HepG2 (cell line): ENCODE measurements around the gene LRRC15. TPM values are rescaled to one million over a fixed set of nuclear protein-coding genes. Genes with fewer than 3 reads are reported as not detected.
A peak's percentile ranks its signal among the peaks of the same experiment; 100 is the strongest.

Experiments used
- CBFB ChIP-seq: sonication (generic); formaldehyde crosslinking; IDR thresholded peaks from 2 replicates; pipeline ENCODE4 v1.4.0; 2020; ENCODE audit warnings: missing genetic modification reagents
- EHMT2 ChIP-seq: fragments of 200-600 bp; sonication (generic); IDR thresholded peaks from 2 replicates; pipeline ENCODE4 v1.7.0; 2017; ENCODE audit warnings: antibody characterized with exemption, low read depth, low read length, borderline replicate concordance
- HNRNPH1 ChIP-seq: fragments of 200-400 bp; formaldehyde crosslinking; optimal IDR thresholded peaks from 2 replicates; pipeline ENCODE3; 2017; ENCODE audit warnings: mild to moderate bottlenecking, low read depth, low read length
- IKZF5 ChIP-seq: IDR thresholded peaks from 2 replicates; pipeline ENCODE4 v1.6.1; 2018; ENCODE audit warnings: missing genetic modification reagents, mild to moderate bottlenecking, missing compliant biosample characterization
- JARID2 ChIP-seq: sonication (generic); formaldehyde crosslinking; IDR thresholded peaks from 2 replicates; pipeline ENCODE4 v1.8.1; 2023; ENCODE audit warnings: missing genetic modification reagents, inconsistent platforms; ENCODE audit not compliant: insufficient replicate concordance
- KAT7 ChIP-seq: IDR thresholded peaks from 2 replicates; pipeline ENCODE4 v1.6.1; 2018; ENCODE audit warnings: borderline replicate concordance, missing compliant biosample characterization
- KMT2B ChIP-seq: IDR thresholded peaks from 2 replicates; pipeline ENCODE4 v1.6.1; 2016; ENCODE audit warnings: missing genetic modification reagents, missing compliant biosample characterization
- MED13 ChIP-seq: sonication (generic); formaldehyde crosslinking; IDR thresholded peaks from 2 replicates; pipeline ENCODE4 v1.5.0; 2020; ENCODE audit warnings: missing genetic modification reagents
- NFKB2 ChIP-seq: sonication (generic); formaldehyde crosslinking; IDR thresholded peaks from 2 replicates; pipeline ENCODE4 v1.4.0; 2020; ENCODE audit warnings: missing genetic modification reagents, borderline replicate concordance
- POLR2AphosphoS5 ChIP-seq: IDR thresholded peaks from 2 replicates; pipeline ENCODE4 v1.6.1; 2012; ENCODE audit warnings: low read depth, low read length
- POLR2G ChIP-seq: fragments of 200-400 bp; formaldehyde crosslinking; IDR thresholded peaks from 2 replicates; pipeline ENCODE4 v1.6.1; 2018; ENCODE audit warnings: mild to moderate bottlenecking, low read depth, low read length, moderate library complexity
- TBX2 ChIP-seq: sonication (generic); formaldehyde crosslinking; IDR thresholded peaks from 2 replicates; pipeline ENCODE4 v1.5.0; 2020; ENCODE audit warnings: missing genetic modification reagents, mild to moderate bottlenecking, borderline replicate concordance
- TRAFD1 ChIP-seq: sonication (generic); formaldehyde crosslinking; IDR thresholded peaks from 2 replicates; pipeline ENCODE4 v1.5.1; 2020; ENCODE audit warnings: missing genetic modification reagents, mild to moderate bottlenecking, borderline replicate concordance
- ZNF124 ChIP-seq: sonication (generic); formaldehyde crosslinking; IDR thresholded peaks from 2 replicates; pipeline ENCODE4 v1.4.0; 2020; ENCODE audit warnings: missing genetic modification reagents
- ZNF343 ChIP-seq: sonication (generic); formaldehyde crosslinking; IDR thresholded peaks from 2 replicates; pipeline ENCODE4 v1.4.0; 2020; ENCODE audit warnings: mild to moderate bottlenecking, missing genetic modification reagents
- ZNF768 ChIP-seq: sonication (generic); formaldehyde crosslinking; IDR thresholded peaks from 2 replicates; pipeline ENCODE4 v1.4.0; 2020; ENCODE audit warnings: missing genetic modification reagents
- polyA plus RNA-seq, 8 experiments: library from polyadenylated mRNA; depleted of rRNA in 3 of 8; stranded (reverse) in 7 of 8; unstranded in 1 of 8; fragments of >200 nt; fragmentation: Illumina TruSeq in 4 of 8; extraction: Trizol in 4 of 8; gene quantifications; 2 replicates each; pipeline versions ENCODE4 v1.2.1 to v1.2.3, GENCODE V29; 2011 to 2016; ENCODE audit warnings: low read depth in 4 of 8, missing spikeins in 1 of 8, mixed read lengths in 1 of 8; ENCODE audit not compliant: insufficient read depth in 1 of 8
- total RNA-seq, 5 experiments: library from RNA; depleted of rRNA; stranded (reverse); fragments of >200 nt; fragmentation: Illumina TruSeq; extraction: Trizol; gene quantifications; 2 replicates each; pipeline ENCODE4 v1.2.3, GENCODE V29; 2016; ENCODE audit warnings: low read depth in 1 of 5
- TF ChIP-seq, protein P1 (sequence below): sonication (generic); formaldehyde crosslinking; conservative IDR thresholded peaks from 2 replicates; pipeline ENCODE4 v1.4.0; 2020; ENCODE audit warnings: missing genetic modification reagents
- TF ChIP-seq, protein P2 (sequence below): sonication (generic); formaldehyde crosslinking; IDR thresholded peaks from 2 replicates; pipeline ENCODE4 v1.4.0; 2020; ENCODE audit warnings: mild to moderate bottlenecking, low read depth, missing genetic modification reagents
- TF ChIP-seq, protein P3 (sequence below): sonication (generic); formaldehyde crosslinking; IDR thresholded peaks from 2 replicates; pipeline ENCODE4 v1.9.0; 2021; ENCODE audit warnings: missing genetic modification reagents, mild to moderate bottlenecking, borderline replicate concordance
- TF ChIP-seq, protein P4 (sequence below): sonication (generic); formaldehyde crosslinking; IDR thresholded peaks from 2 replicates; pipeline ENCODE4 v1.9.0; 2022; ENCODE audit warnings: missing genetic modification reagents, mild to moderate bottlenecking, borderline replicate concordance

LRRC15 gene
- total and polyA plus RNA-seq, 2 of the 13 experiments (the other 11 are each of a cell fraction or from before 2014, with no cell fraction given) = not detected

GRCh38 chr3:194333212-194333980, 36.1 kb downstream of the LRRC15 start (continued):
- no peak for TF ChIP-seq TRAFD1
- TF ChIP-seq POLR2G = peak; percentile 46; the same call in 1 of the 2 replicates
- peak; percentile 92; the same call in 1 of the 2 replicates for TF ChIP-seq ZNF343
- TF ChIP-seq, protein P1, sequence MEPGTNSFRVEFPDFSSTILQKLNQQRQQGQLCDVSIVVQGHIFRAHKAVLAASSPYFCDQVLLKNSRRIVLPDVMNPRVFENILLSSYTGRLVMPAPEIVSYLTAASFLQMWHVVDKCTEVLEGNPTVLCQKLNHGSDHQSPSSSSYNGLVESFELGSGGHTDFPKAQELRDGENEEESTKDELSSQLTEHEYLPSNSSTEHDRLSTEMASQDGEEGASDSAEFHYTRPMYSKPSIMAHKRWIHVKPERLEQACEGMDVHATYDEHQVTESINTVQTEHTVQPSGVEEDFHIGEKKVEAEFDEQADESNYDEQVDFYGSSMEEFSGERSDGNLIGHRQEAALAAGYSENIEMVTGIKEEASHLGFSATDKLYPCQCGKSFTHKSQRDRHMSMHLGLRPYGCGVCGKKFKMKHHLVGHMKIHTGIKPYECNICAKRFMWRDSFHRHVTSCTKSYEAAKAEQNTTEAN (CRISPR knock-in tag) = peak; percentile 34; the same call in 1 of the 2 replicates
- peak; percentile 90 for TF ChIP-seq TBX2 (CRISPR knock-in tag)
- TF ChIP-seq EHMT2 = no peak
- peak; percentile 42; the same call in 1 of the 2 replicates for TF ChIP-seq ZNF124 (CRISPR knock-in tag)
- peak; percentile 97 for TF ChIP-seq NFKB2 (CRISPR knock-in tag)
- no peak for TF ChIP-seq POLR2AphosphoS5
- peak; percentile 68; the same call in 1 of the 2 replicates for TF ChIP-seq KMT2B (CRISPR knock-in tag)
- peak; percentile 40; the same call in 1 of the 2 replicates for TF ChIP-seq CBFB (CRISPR knock-in tag)
- TF ChIP-seq, protein P2, sequence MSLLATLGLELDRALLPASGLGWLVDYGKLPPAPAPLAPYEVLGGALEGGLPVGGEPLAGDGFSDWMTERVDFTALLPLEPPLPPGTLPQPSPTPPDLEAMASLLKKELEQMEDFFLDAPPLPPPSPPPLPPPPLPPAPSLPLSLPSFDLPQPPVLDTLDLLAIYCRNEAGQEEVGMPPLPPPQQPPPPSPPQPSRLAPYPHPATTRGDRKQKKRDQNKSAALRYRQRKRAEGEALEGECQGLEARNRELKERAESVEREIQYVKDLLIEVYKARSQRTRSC (CRISPR knock-in tag) = peak; percentile 42; the same call in 1 of the 2 replicates
- peak; percentile 53; the same call in 1 of the 2 replicates for TF ChIP-seq MED13 (CRISPR knock-in tag)
- peak; percentile 21; the same call in 1 of the 2 replicates for TF ChIP-seq KAT7 (CRISPR knock-in tag)
- no peak for TF ChIP-seq HNRNPH1
- TF ChIP-seq JARID2 (CRISPR knock-in tag) = peak; percentile 56
- TF ChIP-seq ZNF768 (CRISPR knock-in tag) = peak; percentile 74; the same call in 1 of the 2 replicates
- TF ChIP-seq, protein P3, sequence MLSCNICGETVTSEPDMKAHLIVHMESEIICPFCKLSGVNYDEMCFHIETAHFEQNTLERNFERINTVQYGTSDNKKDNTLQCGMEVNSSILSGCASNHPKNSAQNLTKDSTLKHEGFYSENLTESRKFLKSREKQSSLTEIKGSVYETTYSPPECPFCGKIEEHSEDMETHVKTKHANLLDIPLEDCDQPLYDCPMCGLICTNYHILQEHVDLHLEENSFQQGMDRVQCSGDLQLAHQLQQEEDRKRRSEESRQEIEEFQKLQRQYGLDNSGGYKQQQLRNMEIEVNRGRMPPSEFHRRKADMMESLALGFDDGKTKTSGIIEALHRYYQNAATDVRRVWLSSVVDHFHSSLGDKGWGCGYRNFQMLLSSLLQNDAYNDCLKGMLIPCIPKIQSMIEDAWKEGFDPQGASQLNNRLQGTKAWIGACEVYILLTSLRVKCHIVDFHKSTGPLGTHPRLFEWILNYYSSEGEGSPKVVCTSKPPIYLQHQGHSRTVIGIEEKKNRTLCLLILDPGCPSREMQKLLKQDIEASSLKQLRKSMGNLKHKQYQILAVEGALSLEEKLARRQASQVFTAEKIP (CRISPR knock-in tag) = no peak
- TF ChIP-seq, protein P4, sequence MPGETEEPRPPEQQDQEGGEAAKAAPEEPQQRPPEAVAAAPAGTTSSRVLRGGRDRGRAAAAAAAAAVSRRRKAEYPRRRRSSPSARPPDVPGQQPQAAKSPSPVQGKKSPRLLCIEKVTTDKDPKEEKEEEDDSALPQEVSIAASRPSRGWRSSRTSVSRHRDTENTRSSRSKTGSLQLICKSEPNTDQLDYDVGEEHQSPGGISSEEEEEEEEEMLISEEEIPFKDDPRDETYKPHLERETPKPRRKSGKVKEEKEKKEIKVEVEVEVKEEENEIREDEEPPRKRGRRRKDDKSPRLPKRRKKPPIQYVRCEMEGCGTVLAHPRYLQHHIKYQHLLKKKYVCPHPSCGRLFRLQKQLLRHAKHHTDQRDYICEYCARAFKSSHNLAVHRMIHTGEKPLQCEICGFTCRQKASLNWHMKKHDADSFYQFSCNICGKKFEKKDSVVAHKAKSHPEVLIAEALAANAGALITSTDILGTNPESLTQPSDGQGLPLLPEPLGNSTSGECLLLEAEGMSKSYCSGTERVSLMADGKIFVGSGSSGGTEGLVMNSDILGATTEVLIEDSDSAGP (CRISPR knock-in tag) = peak; percentile 92
- TF ChIP-seq IKZF5 (CRISPR knock-in tag) = peak; percentile 41
